Stomach (tissue), 9 donors: ENCODE results near the gene KRT86. TPM values are rescaled to one million over a fixed set of nuclear protein-coding genes. Genes with fewer than 3 reads are reported as not detected.

Source experiments
- DNase-seq, 2 donors: peaks; one replicate each; pipeline versions ENCODE4 v3.0.0 to v3.0.0-alpha.2; 2013 to 2019
- H3K27ac ChIP-seq, 5 donors: fragments of 200-600 bp in 4 of 5; sonication (generic) in 4 of 5; one replicate each; pipeline ENCODE4 v1.5.1; 2013 to 2019; ENCODE audit warnings: mild to moderate bottlenecking in 1 of 5, moderate library complexity in 1 of 5
- H3K27me3 ChIP-seq, 3 donors: fragments of 200-600 bp; sonication (generic); one replicate each; pipeline ENCODE4 v1.5.1; 2017 to 2019; ENCODE audit warnings: mixed run types in 1 of 3
- H3K36me3 ChIP-seq, 4 donors: fragments of 200-600 bp; sonication (generic); 1 replicate in 3 of 4; 2 replicates in 1 of 4; pipeline ENCODE4 v1.5.1; 2016 to 2019
- H3K4me1 ChIP-seq, 4 donors: fragments of 200-600 bp; sonication (generic); one replicate each; pipeline ENCODE4 v1.5.1; 2016 to 2019
- H3K4me3 ChIP-seq, 4 donors: fragments of 200-600 bp; sonication (generic) in 3 of 4; one replicate each; pipeline ENCODE4 v1.5.1; 2016 to 2019; ENCODE audit warnings: mild to moderate bottlenecking in 1 of 4
- H3K9me3 ChIP-seq, 4 donors: fragments of 200-600 bp; sonication (generic); one replicate each; pipeline ENCODE4 v1.5.1; 2016 to 2019
- CTCF ChIP-seq, 7 experiments: fragments of 450-650 bp in 4 of 7; fragments of 200-600 bp in 3 of 7; sonication (generic) in 3 of 7; IDR thresholded peaks; one replicate each; pipeline ENCODE4 v1.5.1; 2016 to 2019; ENCODE audit warnings: antibody characterized with exemption in 7 of 7, control low read depth in 2 of 7, mild to moderate bottlenecking in 1 of 7
- EP300 ChIP-seq: sonication (generic); formaldehyde crosslinking; IDR thresholded peaks from one replicate; pipeline ENCODE4 v1.6.1; 2017; ENCODE audit warnings: antibody characterized with exemption
- POLR2A ChIP-seq, 4 donors: fragments of 450-650 bp; IDR thresholded peaks; one replicate each; pipeline ENCODE4 v1.6.1; 2016; ENCODE audit warnings: antibody characterized with exemption in 4 of 4, control low read depth in 2 of 4, mild to moderate bottlenecking in 1 of 4, moderate library complexity in 1 of 4
- POLR2AphosphoS5 ChIP-seq, 3 donors: sonication (generic); formaldehyde crosslinking; IDR thresholded peaks; one replicate each; pipeline ENCODE4 v1.6.1; 2016; ENCODE audit warnings: antibody characterized with exemption in 3 of 3
- WGBS, 5 donors: extraction: QIAGEN DNeasy Blood & Tissue Kit in 3 of 5; methylation state at CpG; one replicate each; pipeline versions ENCODE4 v1.1.5 to v1.1.7; 2013 to 2018; 5-methylcytosine and 5-hydroxymethylcytosine counted together
- intact Hi-C: fragments of 100-400 bp; cut with DNase I; formaldehyde crosslinking; loops from one replicate; pipeline ENCODE4 v1.15.1; 2023; ENCODE audit warnings: low total_unique reads
- polyA plus RNA-seq, 3 donors: library from polyadenylated mRNA; stranded (reverse); fragments of 200-250 nt; gene quantifications; one replicate each; pipeline ENCODE4 v1.2.3, GENCODE V29; 2013
- total RNA-seq, 5 donors: library from RNA; depleted of rRNA; stranded (reverse); fragments of >200 nt; gene quantifications; one replicate each; pipeline versions ENCODE4 v1.1.0 to v1.2.3, GENCODE V29; 2014 to 2016
- donor health status: healthy with polysubstance abuse.
- donor health status: Bipolar disorder and iron deficiency.
- donor health status: healthy.

The KRT86 gene
- total and polyA plus RNA-seq, 8 donors: not detected

GRCh38 chr12:52321418-52321817 lies 47.0 kb downstream of the KRT86 start:
- Histone ChIP-seq H3K27ac (no peak overlapping the region), H3K27me3 (peaks cover 0 to 56% (median 13%) of the 10 kb centered on the region in 3 donors), H3K4me1 (no peaks in the 10 kb centered on the region), H3K9me3 (no peaks in the 10 kb centered on the region), H3K36me3 (no peaks in the 10 kb centered on the region), H3K4me3 (no peak overlapping the region)
- WGBS, 5 donors: 57 to 78% (median 75%) methylated on average over 4 of the region's 4 CpGs
- intact Hi-C loops: no loop called here
- TF ChIP-seq POLR2AphosphoS5 (IDR thresholded peaks at IDR 0.05): no peak
- no peak for TF ChIP-seq CTCF (IDR thresholded peaks at IDR 0.05)
- no peak for TF ChIP-seq EP300
- no peak for TF ChIP-seq POLR2A (IDR thresholded peaks at IDR 0.05)
- no peak for DNase-seq

- WGBS, 5 donors: 92 to 100% (median 100%) methylated on average over 1 of the region's 1 CpG
- no peak overlapping the region for H3K27ac ChIP-seq
- no peaks in the 10 kb centered on the region for H3K4me1 ChIP-seq
- intact Hi-C loops: no loop called here
- no peak for DNase-seq
- H3K4me3 ChIP-seq: no peak overlapping the region
- TF ChIP-seq CTCF (IDR thresholded peaks at IDR 0.05) (no peak), POLR2A (IDR thresholded peaks at IDR 0.05) (no peak), POLR2AphosphoS5 (IDR thresholded peaks at IDR 0.05) (no peak), EP300 (no peak)
- peaks cover 0 to 56% (median 13%) of the 10 kb centered on the region in 3 donors for H3K27me3 ChIP-seq
- no peaks in the 10 kb centered on the region for H3K36me3 ChIP-seq
- no peaks in the 10 kb centered on the region for H3K9me3 ChIP-seq
Observed at GRCh38 chr12:52322069-52322468, 47.6 kb downstream of the KRT86 start.

GRCh38 chr12:52323001-52323400 lies 48.6 kb downstream of the KRT86 start:
- no peak overlapping the region for H3K4me3 ChIP-seq
- no peak for DNase-seq
- no peaks in the 10 kb centered on the region for H3K36me3 ChIP-seq
- no peaks in the 10 kb centered on the region for H3K9me3 ChIP-seq
- intact Hi-C loops: no loop called here
- no peak overlapping the region for H3K27ac ChIP-seq
- peaks cover 0 to 9% (median 4%) of the 10 kb centered on the region in 4 donors for H3K4me1 ChIP-seq
- peaks cover 0 to 55% (median 13%) of the 10 kb centered on the region in 3 donors for H3K27me3 ChIP-seq
- no peak for TF ChIP-seq CTCF (IDR thresholded peaks at IDR 0.05)
- no peak for TF ChIP-seq POLR2AphosphoS5 (IDR thresholded peaks at IDR 0.05)
- no peak for TF ChIP-seq POLR2A (IDR thresholded peaks at IDR 0.05)
- 61 to 100% (median 68%) methylated on average over 1 of the region's 1 CpG for WGBS, 5 donors

- peaks cover 0 to 49% (median 13%) of the 10 kb centered on the region in 3 donors for H3K27me3 ChIP-seq
- no peaks in the 10 kb centered on the region for H3K9me3 ChIP-seq
- no peak overlapping the region for H3K4me3 ChIP-seq
- TF ChIP-seq EP300 (no peak), CTCF (IDR thresholded peaks at IDR 0.05) (no peak), POLR2A (IDR thresholded peaks at IDR 0.05) (no peak)
- WGBS, 5 donors: 83 to 93% (median 92%) methylated on average over 9 to 10 of the region's 10 CpGs
- H3K27ac ChIP-seq: no peak overlapping the region
- H3K36me3 ChIP-seq: no peaks in the 10 kb centered on the region
- no peak for DNase-seq
- peaks cover 0 to 10% (median 4%) of the 10 kb centered on the region in 4 donors for H3K4me1 ChIP-seq
- intact Hi-C loops: no loop called here
Observed at GRCh38 chr12:52323416-52324152, 49.1 kb downstream of the KRT86 start.
